HepG2 (cell line): ENCODE results near the gene SH3GL1. TPM values are rescaled to one million over a fixed set of nuclear protein-coding genes. Genes with fewer than 3 reads are reported as not detected.

ENCODE experiments used
- ATAC-seq: fragments of 200-7000 bp; cut with Tn5 transposase; 3 replicates; pipeline ENCODE4 v1.9.1; 2020; ENCODE audit warnings: mild to moderate bottlenecking, moderate library complexity
- BruUV-seq: library from RNA; stranded (reverse); fragments of 400-500 nt; replicated peaks from 2 replicates; lab custom pipeline; 2021; lab: Mats Ljungman, UMichigan
- CTCF ChIA-PET: fragments of 300-600 bp; formaldehyde crosslinking; extraction: SDS; loops from one replicate; lab custom pipeline; 2021; ENCODE audit warnings: low total read pairs, inconsistent platforms, low intra/inter-chr PET ratio; lab: Yijun Ruan, JAX
- POLR2A ChIA-PET: fragments of 350-600 bp; sonication (Branson Sonifier 250); formaldehyde crosslinking; loops from one replicate; lab custom pipeline; 2020; ENCODE audit warnings: antibody characterized with exemption, inconsistent platforms; lab: Yijun Ruan, JAX
- DNase-seq: peaks from one replicate; pipeline ENCODE4 v3.0.0-alpha.2; 2015; ENCODE audit warnings: low spot score
- FAIRE-seq: peaks from 3 replicates; lab custom pipeline; 2011; peaks lifted over from hg19 to GRCh38; lab: Jason Lieb, UNC
- H2AFZ ChIP-seq: one replicate; pipeline ENCODE4 v1.6.1; 2011; ENCODE audit warnings: low read length, inconsistent platforms
- H3K27ac ChIP-seq: fragments of 300-600 bp; 3 replicates; pipeline ENCODE4 v1.8.0; 2011; ENCODE audit warnings: mixed run types, mild to moderate bottlenecking, mixed read lengths, low read length, inconsistent platforms; ENCODE audit not compliant: insufficient read depth; ENCODE audit errors: extremely low read length
- H3K27me3 ChIP-seq, 2 experiments: fragments of 200-600 bp in 1 of 2; 2 replicates in 1 of 2; 3 replicates in 1 of 2; pipeline versions ENCODE4 v1.6.0 to v1.8.0; 2011; ENCODE audit warnings: low read length in 2 of 2, mild to moderate bottlenecking in 2 of 2, moderate library complexity in 2 of 2, inconsistent platforms in 1 of 2; ENCODE audit not compliant: insufficient read depth in 2 of 2, control insufficient read depth in 1 of 2
- H3K36me3 ChIP-seq, 2 experiments: fragments of 200-600 bp in 1 of 2; replicated peaks in 1 of 2; 2 replicates in 1 of 2; 3 replicates in 1 of 2; pipeline versions ENCODE4 v1.5.1 to v1.8.0; 2011; ENCODE audit warnings: low read length in 2 of 2, inconsistent platforms in 1 of 2; ENCODE audit not compliant: insufficient read depth in 2 of 2, control insufficient read depth in 1 of 2
- H3K4me1 ChIP-seq: 2 replicates; pipeline ENCODE4 v1.5.1; 2012; ENCODE audit warnings: low read length, inconsistent platforms; ENCODE audit not compliant: insufficient read depth
- H3K4me2 ChIP-seq: 2 replicates; pipeline ENCODE4 v1.6.0; 2011; ENCODE audit warnings: low read depth, low read length, inconsistent platforms
- H3K4me3 ChIP-seq, 3 experiments: fragments of 200-600 bp in 1 of 3; sonication (generic), shearing (Covaris generic) in 1 of 3; replicated peaks in 1 of 3; 2 replicates each; pipeline ENCODE4 v1.5.1; 2011 to 2016; ENCODE audit warnings: low read length in 3 of 3, inconsistent platforms in 2 of 3, low read depth in 2 of 3, mild to moderate bottlenecking in 2 of 3, control low read depth in 1 of 3, mixed read lengths in 1 of 3; ENCODE audit not compliant: insufficient read depth in 1 of 3
- H3K79me2 ChIP-seq: one replicate; pipeline ENCODE4 v1.6.1; 2011; ENCODE audit warnings: low read length, inconsistent platforms; ENCODE audit not compliant: insufficient read depth
- H3K9ac ChIP-seq: 2 replicates; pipeline ENCODE4 v1.6.0; 2011; ENCODE audit warnings: mild to moderate bottlenecking, low read depth, low read length, inconsistent platforms; ENCODE audit not compliant: insufficient read depth
- H3K9me3 ChIP-seq: 2 replicates; pipeline ENCODE4 v1.5.1; 2012; ENCODE audit warnings: mild to moderate bottlenecking, low read length
- H4K20me1 ChIP-seq: 2 replicates; pipeline ENCODE4 v1.6.0; 2011; ENCODE audit warnings: inconsistent platforms, mild to moderate bottlenecking, low read length, moderate library complexity; ENCODE audit not compliant: insufficient read depth
- ATM ChIP-seq: fragments of 450-650 bp; IDR thresholded peaks from 2 replicates; pipeline ENCODE4 v1.7.1; 2017; ENCODE audit warnings: mild to moderate bottlenecking, borderline replicate concordance
- GATAD2A ChIP-seq: IDR thresholded peaks from 2 replicates; pipeline ENCODE4 v1.6.1; 2016
- SIN3A ChIP-seq: IDR thresholded peaks from 2 replicates; pipeline ENCODE4 v1.6.1; 2011; ENCODE audit warnings: low read depth, mild to moderate bottlenecking, control low read depth, low read length, borderline replicate concordance
- ZBTB20 ChIP-seq: sonication (generic); formaldehyde crosslinking; IDR thresholded peaks from 2 replicates; pipeline ENCODE4 v1.8.1; 2023; ENCODE audit warnings: missing genetic modification reagents, low read depth, mild to moderate bottlenecking, borderline replicate concordance
- ZNF260 ChIP-seq: sonication (generic); formaldehyde crosslinking; IDR thresholded peaks from 2 replicates; pipeline ENCODE4 v1.4.0; 2020; ENCODE audit warnings: missing genetic modification reagents, low read depth, mild to moderate bottlenecking, borderline replicate concordance
- ZNF292 ChIP-seq: sonication (generic); formaldehyde crosslinking; IDR thresholded peaks from 2 replicates; pipeline ENCODE4 v1.8.1; 2022; ENCODE audit warnings: mild to moderate bottlenecking, low read depth, missing genetic modification reagents, borderline replicate concordance
- ZNF350 ChIP-seq: sonication (generic); formaldehyde crosslinking; IDR thresholded peaks from 2 replicates; pipeline ENCODE4 v1.4.0; 2020; ENCODE audit warnings: mild to moderate bottlenecking, low read depth, missing genetic modification reagents, borderline replicate concordance
- WGBS: methylation state at CpG from one replicate; pipeline ENCODE4 v1.1.6; 2017; ENCODE audit warnings: low lambda C conversion rate; 5-methylcytosine and 5-hydroxymethylcytosine counted together
- in situ Hi-C: cut with HindIII; loops from 2 replicates; pipeline ENCODE4 v1.10.0; 2017; ENCODE audit warnings: low pct_unique_long_range_greater_than_20kb; ENCODE audit not compliant: extremely low pct_ligation_motif_present
- intact Hi-C: fragments of 100-400 bp; cut with micrococcal nuclease; formaldehyde crosslinking; loops from one replicate; pipeline ENCODE4 v1.10.0; 2022; ENCODE audit not compliant: unreplicated experiment
- polyA plus RNA-seq, 8 experiments: library from polyadenylated mRNA; depleted of rRNA in 3 of 8; stranded (reverse) in 7 of 8; unstranded in 1 of 8; fragments of >200 nt; fragmentation: Illumina TruSeq in 4 of 8; extraction: Trizol in 4 of 8; gene quantifications; 2 replicates each; pipeline versions ENCODE4 v1.2.1 to v1.2.3, GENCODE V29; 2011 to 2016; ENCODE audit warnings: low read depth in 4 of 8, missing spikeins in 1 of 8, mixed read lengths in 1 of 8; ENCODE audit not compliant: insufficient read depth in 1 of 8
- total RNA-seq, 5 experiments: library from RNA; depleted of rRNA; stranded (reverse); fragments of >200 nt; fragmentation: Illumina TruSeq; extraction: Trizol; gene quantifications; 2 replicates each; pipeline ENCODE4 v1.2.3, GENCODE V29; 2016; ENCODE audit warnings: low read depth in 1 of 5
- TF ChIP-seq, protein P1 (sequence below): sonication (generic); formaldehyde crosslinking; IDR thresholded peaks from 2 replicates; pipeline ENCODE4 v1.8.1; 2023; ENCODE audit warnings: mild to moderate bottlenecking, missing genetic modification reagents
- TF ChIP-seq, protein P2 (sequence below): sonication (generic); formaldehyde crosslinking; conservative IDR thresholded peaks from 2 replicates; pipeline ENCODE4 v1.5.0; 2020; ENCODE audit warnings: missing genetic modification reagents
- TF ChIP-seq, protein P3 (sequence below): sonication (generic); formaldehyde crosslinking; IDR thresholded peaks from 2 replicates; pipeline ENCODE4 v1.4.0; 2020; ENCODE audit warnings: mild to moderate bottlenecking, missing genetic modification reagents

SH3GL1 gene
- total and polyA plus RNA-seq, 2 of the 13 experiments (the other 11 are each of a cell fraction or from before 2014, with no cell fraction given): 33.0 to 45.1 TPM

DNA sequence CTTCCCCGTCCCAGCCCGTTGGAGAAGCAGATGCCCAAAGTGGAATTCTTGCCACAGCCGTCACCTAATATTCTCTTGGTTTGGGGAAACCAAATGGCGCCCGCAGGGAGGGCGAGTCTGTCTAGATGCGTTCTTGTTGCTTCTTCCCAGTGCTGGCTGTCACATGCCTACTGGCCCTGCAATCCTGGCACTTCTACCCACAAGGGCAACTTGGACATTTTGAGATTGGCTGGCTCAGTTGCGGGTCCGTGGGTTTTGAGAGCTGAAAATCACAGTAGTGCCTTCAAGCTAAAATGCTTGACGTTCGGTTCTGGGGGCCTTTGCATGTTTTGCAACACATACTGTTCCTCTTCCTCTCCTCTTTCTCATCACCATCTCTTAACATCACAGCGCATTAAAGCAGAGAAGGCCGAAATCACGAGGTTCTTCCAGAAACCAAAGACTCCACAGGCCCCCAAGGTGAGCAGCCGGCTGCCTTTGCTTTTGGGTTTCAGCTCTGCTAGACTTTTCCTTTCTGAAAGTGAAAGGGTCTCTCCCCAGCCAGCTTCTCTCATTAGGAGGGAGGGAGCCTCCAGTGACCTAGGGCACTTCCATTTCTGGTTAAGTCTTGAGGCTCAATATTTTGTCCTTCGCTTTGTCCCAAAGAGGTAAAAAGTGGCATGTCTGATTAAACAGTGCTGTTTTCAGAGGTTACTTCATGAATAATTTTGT, 23.2 kb upstream of the SH3GL1 start:
- Histone ChIP-seq H3K9ac (no peak overlapping the region), H3K4me1 (peaks cover 8% of the 10 kb centered on the region; the same call in 1 of the 2 replicates), H3K27me3 (no peaks in the 10 kb centered on the region), H2AFZ (no peak overlapping the region), H4K20me1 (no peaks in the 10 kb centered on the region), H3K36me3 (peaks cover 15 to 50% of the 10 kb centered on the region in 2 experiments), H3K27ac (no peak overlapping the region), H3K4me2 (no peak overlapping the region), H3K9me3 (no peaks in the 10 kb centered on the region), H3K4me3 (no peak overlapping the region), H3K79me2 (peaks cover 1% of the 10 kb centered on the region)
- ChIA-PET CTCF (no interaction called here), POLR2A (interaction anchor here (1.4 kb wide), 1 partner anchor 7 kb away, joined by 6 read pairs; no protein-coding TSS in a partner anchor)
- TF ChIP-seq ZNF350 (CRISPR knock-in tag) (no peak), ZNF260 (CRISPR knock-in tag) (no peak), ZBTB20 (CRISPR knock-in tag) (no peak), ATM (no peak), GATAD2A (CRISPR knock-in tag) (no peak), SIN3A (no peak), ZNF292 (CRISPR knock-in tag) (no peak)
- TF ChIP-seq, protein P1, sequence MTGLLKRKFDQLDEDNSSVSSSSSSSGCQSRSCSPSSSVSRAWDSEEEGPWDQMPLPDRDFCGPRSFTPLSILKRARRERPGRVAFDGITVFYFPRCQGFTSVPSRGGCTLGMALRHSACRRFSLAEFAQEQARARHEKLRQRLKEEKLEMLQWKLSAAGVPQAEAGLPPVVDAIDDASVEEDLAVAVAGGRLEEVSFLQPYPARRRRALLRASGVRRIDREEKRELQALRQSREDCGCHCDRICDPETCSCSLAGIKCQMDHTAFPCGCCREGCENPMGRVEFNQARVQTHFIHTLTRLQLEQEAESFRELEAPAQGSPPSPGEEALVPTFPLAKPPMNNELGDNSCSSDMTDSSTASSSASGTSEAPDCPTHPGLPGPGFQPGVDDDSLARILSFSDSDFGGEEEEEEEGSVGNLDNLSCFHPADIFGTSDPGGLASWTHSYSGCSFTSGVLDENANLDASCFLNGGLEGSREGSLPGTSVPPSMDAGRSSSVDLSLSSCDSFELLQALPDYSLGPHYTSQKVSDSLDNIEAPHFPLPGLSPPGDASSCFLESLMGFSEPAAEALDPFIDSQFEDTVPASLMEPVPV (CRISPR knock-in tag): no peak
- TF ChIP-seq, protein P2, sequence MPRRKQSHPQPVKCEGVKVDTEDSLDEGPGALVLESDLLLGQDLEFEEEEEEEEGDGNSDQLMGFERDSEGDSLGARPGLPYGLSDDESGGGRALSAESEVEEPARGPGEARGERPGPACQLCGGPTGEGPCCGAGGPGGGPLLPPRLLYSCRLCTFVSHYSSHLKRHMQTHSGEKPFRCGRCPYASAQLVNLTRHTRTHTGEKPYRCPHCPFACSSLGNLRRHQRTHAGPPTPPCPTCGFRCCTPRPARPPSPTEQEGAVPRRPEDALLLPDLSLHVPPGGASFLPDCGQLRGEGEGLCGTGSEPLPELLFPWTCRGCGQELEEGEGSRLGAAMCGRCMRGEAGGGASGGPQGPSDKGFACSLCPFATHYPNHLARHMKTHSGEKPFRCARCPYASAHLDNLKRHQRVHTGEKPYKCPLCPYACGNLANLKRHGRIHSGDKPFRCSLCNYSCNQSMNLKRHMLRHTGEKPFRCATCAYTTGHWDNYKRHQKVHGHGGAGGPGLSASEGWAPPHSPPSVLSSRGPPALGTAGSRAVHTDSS: no peak
- TF ChIP-seq, protein P3, sequence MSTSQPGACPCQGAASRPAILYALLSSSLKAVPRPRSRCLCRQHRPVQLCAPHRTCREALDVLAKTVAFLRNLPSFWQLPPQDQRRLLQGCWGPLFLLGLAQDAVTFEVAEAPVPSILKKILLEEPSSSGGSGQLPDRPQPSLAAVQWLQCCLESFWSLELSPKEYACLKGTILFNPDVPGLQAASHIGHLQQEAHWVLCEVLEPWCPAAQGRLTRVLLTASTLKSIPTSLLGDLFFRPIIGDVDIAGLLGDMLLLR: no peak
- intact Hi-C loops (no loop called here), in situ Hi-C loops (no loop called here)
- WGBS: 98% methylated on average over 14 of the region's 16 CpGs
- no peak for DNase-seq
- no peak for ATAC-seq
- FAIRE-seq: no peak
- BruUV-seq: no TSS peak
